ENCODE data around the gene MED15. TPM values are rescaled to one million over a fixed set of nuclear protein-coding genes. Genes with fewer than 3 reads are reported as not detected.
"Not testable (repeated sequence)": the region's sequence is repeated elsewhere in the genome, so short reads cannot be mapped to it uniquely, and the experiment has no call there.

Gene MED15
- total RNA-seq, 1 donor from 2014 or later, result 20.5 TPM

DNA sequence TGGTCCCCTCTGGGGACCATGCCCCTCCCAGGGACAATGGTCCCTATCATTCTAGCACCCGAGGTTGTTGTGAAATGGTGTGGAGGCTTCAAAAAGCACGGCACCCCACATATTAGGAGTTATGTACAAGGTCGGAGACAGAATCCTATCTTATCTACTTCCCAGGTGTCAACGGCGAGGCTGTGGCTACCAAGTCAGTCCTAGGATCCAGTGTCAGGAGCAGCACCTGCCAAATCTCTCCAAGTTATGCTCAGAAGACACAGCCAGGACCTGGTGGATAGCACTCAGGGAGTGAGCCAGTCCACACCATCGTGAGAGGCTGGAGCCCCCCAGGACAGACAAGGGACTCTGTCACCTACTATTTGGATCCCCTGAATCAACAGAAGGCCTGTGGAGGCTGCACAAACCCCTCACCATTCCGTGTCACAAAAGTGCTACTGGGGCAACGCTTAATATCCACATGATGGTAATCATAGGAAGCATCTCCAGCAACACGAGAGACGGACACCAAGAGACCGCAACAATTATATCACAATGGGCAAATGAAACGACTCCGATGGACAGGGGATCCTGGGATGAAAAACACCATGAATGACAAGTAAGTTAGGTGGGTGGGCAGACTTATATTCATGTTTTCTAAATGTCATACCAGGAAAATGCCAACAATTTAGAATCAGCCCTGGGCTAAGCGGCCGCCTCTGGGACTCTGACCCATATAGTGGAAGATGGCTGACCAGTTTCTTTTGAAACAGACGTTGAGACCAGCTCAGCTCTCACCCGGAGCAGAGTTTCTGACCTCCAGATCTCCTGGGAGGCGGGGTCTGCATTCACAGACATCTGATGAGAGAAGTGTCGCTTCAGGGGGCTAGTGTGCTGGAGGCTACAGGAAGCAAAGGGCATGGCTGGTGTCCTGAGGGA lies 108.4 kb downstream of the MED15 start:
- TF ChIP-seq, protein P1, sequence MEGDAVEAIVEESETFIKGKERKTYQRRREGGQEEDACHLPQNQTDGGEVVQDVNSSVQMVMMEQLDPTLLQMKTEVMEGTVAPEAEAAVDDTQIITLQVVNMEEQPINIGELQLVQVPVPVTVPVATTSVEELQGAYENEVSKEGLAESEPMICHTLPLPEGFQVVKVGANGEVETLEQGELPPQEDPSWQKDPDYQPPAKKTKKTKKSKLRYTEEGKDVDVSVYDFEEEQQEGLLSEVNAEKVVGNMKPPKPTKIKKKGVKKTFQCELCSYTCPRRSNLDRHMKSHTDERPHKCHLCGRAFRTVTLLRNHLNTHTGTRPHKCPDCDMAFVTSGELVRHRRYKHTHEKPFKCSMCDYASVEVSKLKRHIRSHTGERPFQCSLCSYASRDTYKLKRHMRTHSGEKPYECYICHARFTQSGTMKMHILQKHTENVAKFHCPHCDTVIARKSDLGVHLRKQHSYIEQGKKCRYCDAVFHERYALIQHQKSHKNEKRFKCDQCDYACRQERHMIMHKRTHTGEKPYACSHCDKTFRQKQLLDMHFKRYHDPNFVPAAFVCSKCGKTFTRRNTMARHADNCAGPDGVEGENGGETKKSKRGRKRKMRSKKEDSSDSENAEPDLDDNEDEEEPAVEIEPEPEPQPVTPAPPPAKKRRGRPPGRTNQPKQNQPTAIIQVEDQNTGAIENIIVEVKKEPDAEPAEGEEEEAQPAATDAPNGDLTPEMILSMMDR (IDR thresholded peaks at IDR 0.05; ENCODE audit: insufficient read depth, low read length, severe bottlenecking), result no peak
- DNase-seq (ENCODE audit: low read depth) (no peak), FAIRE-seq (no peak)
- H3K4me3 ChIP-seq (ENCODE audit: low read depth, low read length), result no peak overlapping the region
- no peaks in the 10 kb centered on the region for H3K36me3 ChIP-seq (ENCODE audit: control insufficient read depth, insufficient read depth, low read length)
- no peaks in the 10 kb centered on the region for H3K27me3 ChIP-seq (ENCODE audit: control insufficient read depth, insufficient read depth, low read length)

DNA sequence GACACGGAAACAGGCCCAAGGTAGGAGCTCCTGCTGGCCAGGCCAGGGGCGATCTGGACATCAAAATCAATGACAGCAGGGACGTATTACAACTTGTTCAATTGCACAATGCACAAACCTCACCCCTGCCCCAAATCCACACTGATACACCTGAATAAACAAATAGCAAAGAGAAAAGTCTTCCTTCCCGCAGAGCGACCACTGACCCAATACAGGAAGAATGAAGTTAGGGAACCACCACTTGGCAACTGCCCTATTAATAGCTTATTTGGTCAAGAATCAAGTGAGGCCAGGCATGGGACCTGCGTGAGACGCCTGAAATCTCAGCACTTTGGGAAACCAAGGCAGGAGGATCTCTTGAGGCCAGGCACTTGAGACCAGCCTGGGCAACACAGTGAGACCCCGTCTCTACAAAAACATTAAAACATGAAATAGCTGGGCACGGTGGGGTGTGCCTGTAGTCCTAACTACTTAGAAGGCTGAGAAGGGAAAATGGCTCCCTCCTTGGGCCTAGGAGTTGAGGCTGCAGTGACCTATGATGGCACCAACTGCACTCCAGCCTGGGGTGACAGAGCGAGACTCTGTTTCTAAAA lies 109.1 kb downstream of the MED15 start:
- DNase-seq (ENCODE audit: low read depth) (no peak), FAIRE-seq (no peak)
- TF ChIP-seq, protein P1 (IDR thresholded peaks at IDR 0.05; ENCODE audit: insufficient read depth, low read length, severe bottlenecking), result no peak
- H3K27me3 ChIP-seq (ENCODE audit: control insufficient read depth, insufficient read depth, low read length), result no peaks in the 10 kb centered on the region
- no peak overlapping the region for H3K4me3 ChIP-seq (ENCODE audit: low read depth, low read length)
- no peaks in the 10 kb centered on the region for H3K36me3 ChIP-seq (ENCODE audit: control insufficient read depth, insufficient read depth, low read length)

DNA sequence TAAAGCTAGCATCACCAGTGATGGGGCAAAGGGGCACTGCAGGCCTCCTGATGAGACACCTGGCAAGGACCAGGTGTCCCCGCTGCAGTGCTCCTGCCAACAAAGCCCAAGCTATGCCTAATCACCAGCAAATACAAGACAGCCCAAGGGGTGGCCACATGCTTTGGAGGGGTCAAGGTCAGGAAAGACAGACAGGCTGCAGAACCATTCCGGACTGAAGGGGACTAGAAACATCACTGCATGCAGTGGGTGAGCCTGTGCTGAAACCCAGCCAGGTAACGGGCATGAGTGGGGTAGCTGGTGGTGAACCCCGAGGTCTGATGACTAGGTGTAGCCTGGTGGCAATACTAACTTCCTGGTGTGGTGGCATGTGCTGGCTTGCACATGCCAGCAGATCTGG lies 111.1 kb downstream of the MED15 start:
- TF ChIP-seq, protein P1 (IDR thresholded peaks at IDR 0.05; ENCODE audit: insufficient read depth, low read length, severe bottlenecking), result no peak
- H3K36me3 ChIP-seq (ENCODE audit: control insufficient read depth, insufficient read depth, low read length), result no peaks in the 10 kb centered on the region
- DNase-seq (ENCODE audit: low read depth), result peak; percentile 40
- H3K4me3 ChIP-seq (ENCODE audit: low read depth, low read length), result no peak overlapping the region
- FAIRE-seq, result no peak
- H3K27me3 ChIP-seq (ENCODE audit: control insufficient read depth, insufficient read depth, low read length), result no peaks in the 10 kb centered on the region

DNA sequence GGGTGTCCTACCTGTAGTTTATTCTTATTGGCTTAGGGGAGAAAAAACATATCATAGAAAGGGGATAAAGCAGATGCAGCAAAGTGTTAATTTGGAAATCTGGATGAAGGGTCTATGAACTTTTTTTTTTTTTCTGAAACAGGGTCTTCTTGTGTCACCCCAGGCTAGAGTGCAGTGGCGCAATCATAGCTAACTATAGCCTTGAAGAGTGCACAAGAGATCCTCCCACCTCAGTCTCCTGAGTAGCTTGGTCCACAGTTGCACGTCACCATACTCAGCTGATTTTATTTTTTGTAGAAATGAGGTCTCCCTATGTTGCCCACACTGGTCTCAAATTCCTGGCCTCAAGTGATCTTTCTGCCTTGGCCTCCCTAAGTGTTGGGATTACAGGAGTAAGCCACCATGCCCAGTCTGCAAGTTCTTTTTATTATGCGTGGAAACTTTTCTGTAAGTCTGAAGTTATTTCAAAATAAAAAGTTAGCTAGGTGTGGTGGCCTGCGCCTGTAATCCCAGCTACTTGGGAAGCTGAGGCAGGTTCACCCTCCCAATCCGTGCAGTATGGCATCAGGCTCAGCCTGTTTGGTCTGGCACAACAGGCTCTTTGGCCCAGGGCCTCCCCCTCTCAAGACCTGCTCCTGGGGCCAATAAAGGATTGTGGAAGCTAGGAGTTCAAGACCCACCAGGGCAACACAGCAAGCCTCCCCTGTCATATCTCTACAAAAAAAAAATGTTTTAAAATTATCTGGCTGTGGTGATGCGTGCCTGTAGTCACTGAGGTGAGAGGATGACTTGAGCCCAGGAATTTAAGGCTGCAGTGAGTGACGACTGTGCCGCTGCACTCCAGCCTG lies 111.9 kb downstream of the MED15 start:
- Histone ChIP-seq H3K4me3 (ENCODE audit: low read depth, low read length) (no peak overlapping the region), H3K27me3 (ENCODE audit: control insufficient read depth, insufficient read depth, low read length) (peaks cover 1% of the 10 kb centered on the region), H3K36me3 (ENCODE audit: control insufficient read depth, insufficient read depth, low read length) (no peaks in the 10 kb centered on the region)
- no peak for FAIRE-seq
- TF ChIP-seq, protein P1 (IDR thresholded peaks at IDR 0.05; ENCODE audit: insufficient read depth, low read length, severe bottlenecking), result no peak
- no peak for DNase-seq (ENCODE audit: low read depth)

DNA sequence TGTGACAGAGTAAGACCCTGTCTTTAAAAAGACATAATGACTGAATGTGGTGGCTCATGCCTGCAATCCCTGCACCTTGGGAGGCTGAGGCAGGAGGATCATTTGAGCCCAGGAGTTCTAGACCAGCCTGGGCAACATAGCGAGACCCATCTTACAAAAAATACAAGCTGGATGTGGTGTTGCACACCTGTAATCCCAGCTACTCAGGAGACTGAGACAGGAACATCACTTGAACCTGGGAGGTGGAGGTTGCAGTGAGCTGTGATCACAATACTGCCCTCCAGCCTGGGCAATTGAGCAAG lies 112.4 kb downstream of the MED15 start:
- not testable (repeated sequence) for FAIRE-seq; H3K36me3 ChIP-seq (ENCODE audit: control insufficient read depth, insufficient read depth, low read length)

DNA sequence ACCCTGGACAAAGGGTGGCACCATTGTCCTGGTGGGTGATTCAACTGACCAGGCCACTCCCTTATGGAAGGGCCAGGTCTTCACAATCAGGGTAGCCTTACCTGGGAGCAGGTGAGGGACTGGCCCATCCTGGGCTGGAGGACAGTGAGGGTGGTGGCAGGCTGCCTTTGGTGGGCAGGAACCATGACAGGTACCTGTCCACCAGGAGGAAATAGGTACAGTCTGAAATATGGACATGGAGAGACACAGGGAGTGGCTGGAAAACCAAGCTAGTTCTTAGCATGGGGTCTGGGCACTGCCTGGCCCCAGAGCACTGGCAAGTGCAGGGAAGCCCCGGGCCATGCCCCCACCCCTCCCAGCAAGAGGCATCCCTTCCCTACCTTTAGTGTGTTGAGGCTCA lies 113.8 kb downstream of the MED15 start:
- TF ChIP-seq, protein P1 (IDR thresholded peaks at IDR 0.05; ENCODE audit: insufficient read depth, low read length, severe bottlenecking), result no peak
- H3K4me3 ChIP-seq (ENCODE audit: low read depth, low read length), result no peak overlapping the region
- H3K27me3 ChIP-seq (ENCODE audit: control insufficient read depth, insufficient read depth, low read length), result peaks cover 1% of the 10 kb centered on the region
- H3K36me3 ChIP-seq (ENCODE audit: control insufficient read depth, insufficient read depth, low read length), result no peaks in the 10 kb centered on the region
- DNase-seq (ENCODE audit: low read depth) (no peak), FAIRE-seq (no peak)

More for the DNA sequence above, 112.4 kb downstream of the MED15 start:
- DNase-seq (ENCODE audit: low read depth); H3K27me3 ChIP-seq (ENCODE audit: control insufficient read depth, insufficient read depth, low read length); H3K4me3 ChIP-seq (ENCODE audit: low read depth, low read length): not testable (repeated sequence)

All from bronchial epithelial cell (primary cell).